CD4-positive, alpha-beta T cell treated with Interleukin-6 for 4 hours (primary cell): ENCODE measurements around the gene GPHA2.

Experiments used
- DNase-seq: peaks from one replicate; pipeline ENCODE4 v3.0.0-alpha.2; 2020; ENCODE audit warnings: mixed read lengths

GPHA2 gene

GRCh38 chr11:64929625-64930024, 6.1 kb downstream of the GPHA2 start:
- no peak for DNase-seq

GRCh38 chr11:64928957-64929356, 6.7 kb downstream of the GPHA2 start:
- DNase-seq = no peak

- DNase-seq = no peak
Observed at GRCh38 chr11:64926689-64927088, 9.0 kb downstream of the GPHA2 start.

- no peak for DNase-seq
Observed at GRCh38 chr11:64925536-64926436, 9.9 kb downstream of the GPHA2 start.

GRCh38 chr11:64924910-64925284, 10.8 kb downstream of the GPHA2 start:
- DNase-seq = no peak

- DNase-seq = peak; percentile 93
Observed at GRCh38 chr11:64923944-64924909, 11.5 kb downstream of the GPHA2 start, which contains the start of gene PPP2R5B. Gene PPP2R5B, plus strand, starts transcription at chr11:64924689. Its CDS starts 1,046 bp downstream, at chr11:64925735.

- DNase-seq = no peak
Observed at GRCh38 chr11:64923151-64923661, 12.5 kb downstream of the GPHA2 start.

GRCh38 chr11:64921384-64921783, 14.3 kb downstream of the GPHA2 start:
- no peak for DNase-seq

- DNase-seq = no peak
Observed at GRCh38 chr11:64920124-64920523, 15.6 kb downstream of the GPHA2 start.

- no peak for DNase-seq
Observed at GRCh38 chr11:64919627-64920026, 16.1 kb downstream of the GPHA2 start.

GRCh38 chr11:64918017-64918416, 17.7 kb downstream of the GPHA2 start:
- peak; percentile 17 for DNase-seq

GRCh38 chr11:64917663-64917995, 18.1 kb downstream of the GPHA2 start:
- no peak for DNase-seq

GRCh38 chr11:64916775-64917662, 18.7 kb downstream of the GPHA2 start, which contains the start of gene ATG2A:
Gene ATG2A, minus strand, starts transcription at chr11:64917209. Its CDS starts 74 bp downstream, at chr11:64917135.
- peak; percentile 100 for DNase-seq

- DNase-seq = peak; percentile 45
Observed at GRCh38 chr11:64916040-64916774, 19.5 kb downstream of the GPHA2 start.

GRCh38 chr11:64915376-64915887, 20.3 kb downstream of the GPHA2 start:
- DNase-seq = no peak

GRCh38 chr11:64914123-64914522, 21.6 kb downstream of the GPHA2 start:
- DNase-seq = no peak

GRCh38 chr11:64913171-64913727, 22.4 kb downstream of the GPHA2 start:
- DNase-seq = no peak

- no peak for DNase-seq
Observed at GRCh38 chr11:64911689-64912088, 24.0 kb downstream of the GPHA2 start.

GRCh38 chr11:64911142-64911541, 24.6 kb downstream of the GPHA2 start:
- no peak for DNase-seq

- DNase-seq = no peak
Observed at GRCh38 chr11:64910451-64911093, 25.1 kb downstream of the GPHA2 start.
